ENCODE results near the gene TEX38. TPM values are rescaled to one million over a fixed set of nuclear protein-coding genes. Genes with fewer than 3 reads are reported as not detected.

Gene TEX38
- total RNA-seq, 1 experiment from 2014 or later: not detected

DNA sequence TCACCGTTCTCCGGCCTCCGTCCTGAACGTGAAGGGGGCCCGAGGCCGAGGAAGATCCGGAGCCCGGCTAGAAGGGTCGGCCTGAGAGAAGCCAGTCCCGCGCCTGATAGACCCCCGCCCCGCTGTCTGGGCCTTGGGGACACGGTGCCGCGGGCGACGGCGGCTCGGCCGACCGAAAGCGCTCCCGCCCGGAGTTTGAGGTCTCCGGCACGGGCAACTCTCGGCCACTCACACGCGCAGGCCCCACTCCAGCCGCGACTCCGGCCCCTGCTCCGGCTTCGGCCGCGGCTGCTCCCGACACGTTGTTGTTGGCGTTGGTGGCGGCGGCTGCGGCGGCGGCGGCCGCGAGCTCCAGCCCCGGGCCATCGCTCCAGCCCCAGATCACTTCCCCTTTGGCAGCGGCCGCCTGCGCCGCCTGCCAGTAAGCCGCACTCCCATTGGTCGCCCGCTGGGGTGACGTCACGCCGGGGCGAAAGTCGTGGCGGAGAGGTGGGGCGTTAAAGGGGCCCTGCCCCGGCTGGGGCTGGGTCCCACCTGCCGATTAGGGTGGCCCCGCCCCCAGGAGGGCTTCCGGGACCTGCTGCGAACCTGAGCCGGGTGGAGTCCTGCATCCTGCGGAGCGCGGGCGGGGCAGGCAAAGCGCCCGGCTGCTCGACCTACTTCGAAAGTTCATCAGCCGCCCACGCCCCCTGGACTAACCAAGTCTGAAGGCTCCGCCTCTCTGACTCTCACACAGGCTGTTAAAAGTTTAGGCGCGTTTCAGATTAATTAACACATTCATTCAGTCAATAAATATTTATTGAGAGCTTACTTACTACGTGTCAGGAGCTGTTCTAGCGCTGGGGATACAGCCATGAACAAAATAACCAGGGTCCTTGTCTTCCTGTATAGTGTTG is 47.3 kb downstream of the TEX38 start, which contains the start of gene EFCAB14:
TSS of gene EFCAB14 (minus strand) at position 388 of the 896 bp plus-strand sequence. CDS start 1,027 bp downstream, outside the sequence.
- Histone ChIP-seq H3K36me3 (ENCODE audit: control insufficient read depth, insufficient read depth, low read length) (peaks cover 10% of the 10 kb centered on the region), H3K27ac (ENCODE audit: low read length) (peak within 1 kb of the TSS; percentile 88), H3K27me3 (ENCODE audit: control insufficient read depth, insufficient read depth, low read length) (no peaks in the 10 kb centered on the region), H3K4me3 (ENCODE audit: low read depth in 2 of 2, low read length in 2 of 2) (peak within 1 kb of the TSS; percentile 89 to 96), H3K4me1 (ENCODE audit: control insufficient read depth, insufficient read depth, low read length) (peaks cover 17% of the 10 kb centered on the region), H3K9me3 (ENCODE audit: control insufficient read depth, insufficient read depth, low read depth, low read length) (no peaks in the 10 kb centered on the region)
- ChIA-PET POLR2A (interaction anchor here (0.6 kb wide), 1 partner anchor 59 kb away, joined by 4 read pairs; no protein-coding TSS in a partner anchor), CTCF (interaction anchor here (0.5 kb wide), 1 partner anchor 552 kb away, joined by 8 read pairs; no protein-coding TSS in a partner anchor)
- DNase-seq (ENCODE audit: low read depth, low spot score): peak; percentile 75
- in situ Hi-C loops (cut with HindIII; ENCODE audit: low pct_unique_long_range_greater_than_20kb, low sequenced_read_pairs) (no loop called here), intact Hi-C loops (cut with micrococcal nuclease; ENCODE audit: unreplicated experiment) (no loop called here)
- BruUV-seq (replicated peaks): no TSS peak
- ATAC-seq: peak; percentile 99
- TF ChIP-seq SIN3A (IDR thresholded peaks at IDR 0.05; ENCODE audit: borderline replicate concordance, insufficient read depth, low read depth, low read length): peak; percentile 81; the same call in 1 of the 2 replicates
- TF ChIP-seq, protein P1, sequence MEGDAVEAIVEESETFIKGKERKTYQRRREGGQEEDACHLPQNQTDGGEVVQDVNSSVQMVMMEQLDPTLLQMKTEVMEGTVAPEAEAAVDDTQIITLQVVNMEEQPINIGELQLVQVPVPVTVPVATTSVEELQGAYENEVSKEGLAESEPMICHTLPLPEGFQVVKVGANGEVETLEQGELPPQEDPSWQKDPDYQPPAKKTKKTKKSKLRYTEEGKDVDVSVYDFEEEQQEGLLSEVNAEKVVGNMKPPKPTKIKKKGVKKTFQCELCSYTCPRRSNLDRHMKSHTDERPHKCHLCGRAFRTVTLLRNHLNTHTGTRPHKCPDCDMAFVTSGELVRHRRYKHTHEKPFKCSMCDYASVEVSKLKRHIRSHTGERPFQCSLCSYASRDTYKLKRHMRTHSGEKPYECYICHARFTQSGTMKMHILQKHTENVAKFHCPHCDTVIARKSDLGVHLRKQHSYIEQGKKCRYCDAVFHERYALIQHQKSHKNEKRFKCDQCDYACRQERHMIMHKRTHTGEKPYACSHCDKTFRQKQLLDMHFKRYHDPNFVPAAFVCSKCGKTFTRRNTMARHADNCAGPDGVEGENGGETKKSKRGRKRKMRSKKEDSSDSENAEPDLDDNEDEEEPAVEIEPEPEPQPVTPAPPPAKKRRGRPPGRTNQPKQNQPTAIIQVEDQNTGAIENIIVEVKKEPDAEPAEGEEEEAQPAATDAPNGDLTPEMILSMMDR (IDR thresholded peaks at IDR 0.05): no peak
- TF ChIP-seq, protein P2, sequence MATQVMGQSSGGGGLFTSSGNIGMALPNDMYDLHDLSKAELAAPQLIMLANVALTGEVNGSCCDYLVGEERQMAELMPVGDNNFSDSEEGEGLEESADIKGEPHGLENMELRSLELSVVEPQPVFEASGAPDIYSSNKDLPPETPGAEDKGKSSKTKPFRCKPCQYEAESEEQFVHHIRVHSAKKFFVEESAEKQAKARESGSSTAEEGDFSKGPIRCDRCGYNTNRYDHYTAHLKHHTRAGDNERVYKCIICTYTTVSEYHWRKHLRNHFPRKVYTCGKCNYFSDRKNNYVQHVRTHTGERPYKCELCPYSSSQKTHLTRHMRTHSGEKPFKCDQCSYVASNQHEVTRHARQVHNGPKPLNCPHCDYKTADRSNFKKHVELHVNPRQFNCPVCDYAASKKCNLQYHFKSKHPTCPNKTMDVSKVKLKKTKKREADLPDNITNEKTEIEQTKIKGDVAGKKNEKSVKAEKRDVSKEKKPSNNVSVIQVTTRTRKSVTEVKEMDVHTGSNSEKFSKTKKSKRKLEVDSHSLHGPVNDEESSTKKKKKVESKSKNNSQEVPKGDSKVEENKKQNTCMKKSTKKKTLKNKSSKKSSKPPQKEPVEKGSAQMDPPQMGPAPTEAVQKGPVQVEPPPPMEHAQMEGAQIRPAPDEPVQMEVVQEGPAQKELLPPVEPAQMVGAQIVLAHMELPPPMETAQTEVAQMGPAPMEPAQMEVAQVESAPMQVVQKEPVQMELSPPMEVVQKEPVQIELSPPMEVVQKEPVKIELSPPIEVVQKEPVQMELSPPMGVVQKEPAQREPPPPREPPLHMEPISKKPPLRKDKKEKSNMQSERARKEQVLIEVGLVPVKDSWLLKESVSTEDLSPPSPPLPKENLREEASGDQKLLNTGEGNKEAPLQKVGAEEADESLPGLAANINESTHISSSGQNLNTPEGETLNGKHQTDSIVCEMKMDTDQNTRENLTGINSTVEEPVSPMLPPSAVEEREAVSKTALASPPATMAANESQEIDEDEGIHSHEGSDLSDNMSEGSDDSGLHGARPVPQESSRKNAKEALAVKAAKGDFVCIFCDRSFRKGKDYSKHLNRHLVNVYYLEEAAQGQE (IDR thresholded peaks at IDR 0.05; ENCODE audit: insufficient read depth in 1 of 2, low read depth in 2 of 2, low read length in 1 of 2): 0 out of 4 replicates have a peak, but pooled peaks of 1 of the 2 experiments have one; percentile 28
- peak; percentile 73; the same call in 1 of the 2 replicates for TF ChIP-seq TCF7L2 (IDR thresholded peaks at IDR 0.05; ENCODE audit: low read depth, low read length)
- TF ChIP-seq POLR2AphosphoS5 (IDR thresholded peaks at IDR 0.05; ENCODE audit: low read depth, low read length): peak; percentile 63

DNA sequence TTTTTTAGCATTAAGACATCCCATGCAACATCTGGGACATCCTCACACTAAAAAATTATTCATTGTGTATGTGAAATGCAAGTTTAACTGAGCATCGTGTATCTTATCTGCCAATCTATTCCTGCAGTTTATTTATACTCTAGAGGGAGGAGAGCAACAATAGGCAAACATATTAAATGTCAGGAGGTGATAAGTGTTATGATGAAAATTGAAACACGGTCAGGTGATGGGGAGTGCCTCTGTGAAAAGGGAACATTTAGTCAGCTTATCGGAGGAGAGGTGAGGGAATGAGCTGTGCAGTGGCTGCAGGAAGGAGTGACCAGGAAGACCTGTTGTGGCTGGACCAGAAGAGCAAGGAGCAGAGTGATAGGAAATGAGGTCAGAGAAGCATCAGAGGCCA is 48.0 kb downstream of the TEX38 start:
- POLR2A ChIA-PET: no interaction called here
- H3K27ac ChIP-seq (ENCODE audit: low read length): peak overlapping the region; percentile 88

More for the DNA sequence above, 48.0 kb downstream of the TEX38 start:
- no TSS peak for BruUV-seq (replicated peaks)
- Histone ChIP-seq H3K4me3 (ENCODE audit: low read depth in 2 of 2, low read length in 2 of 2) (peak overlapping the region; percentile 89 to 96), H3K4me1 (ENCODE audit: control insufficient read depth, insufficient read depth, low read length) (peaks cover 18% of the 10 kb centered on the region), H3K27me3 (ENCODE audit: control insufficient read depth, insufficient read depth, low read length) (no peaks in the 10 kb centered on the region), H3K9me3 (ENCODE audit: control insufficient read depth, insufficient read depth, low read depth, low read length) (no peaks in the 10 kb centered on the region), H3K36me3 (ENCODE audit: control insufficient read depth, insufficient read depth, low read length) (peaks cover 4% of the 10 kb centered on the region)
- CTCF ChIA-PET: no interaction called here
- TF ChIP-seq TCF7L2 (IDR thresholded peaks at IDR 0.05; ENCODE audit: low read depth, low read length): no peak
- no peak for TF ChIP-seq POLR2AphosphoS5 (IDR thresholded peaks at IDR 0.05; ENCODE audit: low read depth, low read length)
- TF ChIP-seq, protein P2 (IDR thresholded peaks at IDR 0.05; ENCODE audit: insufficient read depth in 1 of 2, low read depth in 2 of 2, low read length in 1 of 2): no peak
- TF ChIP-seq SIN3A (IDR thresholded peaks at IDR 0.05; ENCODE audit: borderline replicate concordance, insufficient read depth, low read depth, low read length): no peak
- TF ChIP-seq, protein P1 (IDR thresholded peaks at IDR 0.05): no peak
- intact Hi-C loops (cut with micrococcal nuclease; ENCODE audit: unreplicated experiment): loop anchor here (10.0 kb wide), 1 partner anchor 185 kb away; a partner anchor contains a TSS
- in situ Hi-C loops (cut with HindIII; ENCODE audit: low pct_unique_long_range_greater_than_20kb, low sequenced_read_pairs): no loop called here
- ATAC-seq (no peak), DNase-seq (ENCODE audit: low read depth, low spot score) (no peak)

All from Panc1 (cell line).